ENCODE results near the gene KCNQ5. TPM values are rescaled to one million over a fixed set of nuclear protein-coding genes. Genes with fewer than 3 reads are reported as not detected.
A peak's percentile ranks its signal among the peaks of the same experiment; 100 is the strongest.
"Not testable (repeated sequence)": the region's sequence is repeated elsewhere in the genome, so short reads cannot be mapped to it uniquely, and the experiment has no call there.

The KCNQ5 gene
- total RNA-seq = 1 to 10 TPM in 1 of 4 donors, under 1 TPM in 2, not detected in 1; 0.21 to 1.1 (median 0.59) TPM

DNA sequence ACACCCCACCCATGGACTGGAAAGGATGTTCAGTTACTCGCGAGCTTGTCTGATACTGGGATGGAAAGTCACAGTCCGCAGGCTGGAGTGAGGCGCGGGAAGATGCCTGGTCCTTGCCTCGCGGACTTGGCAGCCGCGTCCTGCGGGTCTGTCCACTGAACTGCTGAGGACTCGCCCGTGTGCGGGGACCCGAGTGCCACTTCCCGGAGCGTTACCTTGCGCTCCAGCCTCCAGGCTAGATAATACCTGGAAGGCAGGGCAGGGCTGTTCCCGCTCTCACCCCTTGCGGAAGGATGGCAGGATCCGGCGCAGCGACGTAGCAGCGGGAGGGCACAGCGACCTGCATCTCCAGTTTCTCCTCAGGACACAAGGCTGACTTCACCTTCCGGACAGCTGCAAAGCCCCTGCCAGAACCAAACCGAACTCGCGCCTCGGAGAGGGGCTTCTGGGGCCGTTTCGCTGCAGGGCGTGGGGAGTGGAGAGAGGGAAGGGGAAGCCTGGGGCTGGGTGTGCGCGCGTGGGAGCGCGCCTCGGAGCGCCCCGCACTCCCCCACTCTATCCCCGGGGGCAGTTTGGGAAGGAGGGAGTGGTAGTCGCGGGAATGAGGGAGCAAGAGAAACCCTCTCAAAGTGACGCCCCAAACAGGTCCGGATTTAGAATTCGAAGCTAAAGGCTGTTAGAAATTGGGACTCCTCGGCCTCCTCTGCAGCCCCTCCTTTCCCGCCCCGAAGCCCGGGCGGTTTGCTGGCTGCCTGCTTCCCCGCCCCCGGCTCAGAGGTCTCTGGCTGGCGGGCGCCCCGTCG lies at the start of gene KCNQ5:
Gene KCNQ5, plus strand, starts transcription at position 774 of the 803 bp plus-strand sequence.
- Histone ChIP-seq H3K27ac (no peak within 1 kb of the TSS), H3K27me3 (peaks cover 0 to 34% of the 10 kb centered on the region in 2 donors), H3K4me1 (peaks cover 0 to 41% (median 21%) of the 10 kb centered on the region in 4 donors), H3K36me3 (no peaks in the 10 kb centered on the region), H3K4me3 (peak within 1 kb of the TSS; percentile 37 to 54 (median 46)), H3K9me3 (no peaks in the 10 kb centered on the region)
- DNase-seq (ENCODE audit: low spot score in 2 of 2) = no peak
- TF ChIP-seq EP300 (IDR thresholded peaks at IDR 0.05) (no peak), POLR2A (IDR thresholded peaks at IDR 0.05) (no peak)
- TF ChIP-seq, protein P1, sequence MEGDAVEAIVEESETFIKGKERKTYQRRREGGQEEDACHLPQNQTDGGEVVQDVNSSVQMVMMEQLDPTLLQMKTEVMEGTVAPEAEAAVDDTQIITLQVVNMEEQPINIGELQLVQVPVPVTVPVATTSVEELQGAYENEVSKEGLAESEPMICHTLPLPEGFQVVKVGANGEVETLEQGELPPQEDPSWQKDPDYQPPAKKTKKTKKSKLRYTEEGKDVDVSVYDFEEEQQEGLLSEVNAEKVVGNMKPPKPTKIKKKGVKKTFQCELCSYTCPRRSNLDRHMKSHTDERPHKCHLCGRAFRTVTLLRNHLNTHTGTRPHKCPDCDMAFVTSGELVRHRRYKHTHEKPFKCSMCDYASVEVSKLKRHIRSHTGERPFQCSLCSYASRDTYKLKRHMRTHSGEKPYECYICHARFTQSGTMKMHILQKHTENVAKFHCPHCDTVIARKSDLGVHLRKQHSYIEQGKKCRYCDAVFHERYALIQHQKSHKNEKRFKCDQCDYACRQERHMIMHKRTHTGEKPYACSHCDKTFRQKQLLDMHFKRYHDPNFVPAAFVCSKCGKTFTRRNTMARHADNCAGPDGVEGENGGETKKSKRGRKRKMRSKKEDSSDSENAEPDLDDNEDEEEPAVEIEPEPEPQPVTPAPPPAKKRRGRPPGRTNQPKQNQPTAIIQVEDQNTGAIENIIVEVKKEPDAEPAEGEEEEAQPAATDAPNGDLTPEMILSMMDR (IDR thresholded peaks at IDR 0.05) = no peak
- 0% methylated on average over 47 to 48 of the region's 58 CpGs for WGBS, 2 donors

DNA sequence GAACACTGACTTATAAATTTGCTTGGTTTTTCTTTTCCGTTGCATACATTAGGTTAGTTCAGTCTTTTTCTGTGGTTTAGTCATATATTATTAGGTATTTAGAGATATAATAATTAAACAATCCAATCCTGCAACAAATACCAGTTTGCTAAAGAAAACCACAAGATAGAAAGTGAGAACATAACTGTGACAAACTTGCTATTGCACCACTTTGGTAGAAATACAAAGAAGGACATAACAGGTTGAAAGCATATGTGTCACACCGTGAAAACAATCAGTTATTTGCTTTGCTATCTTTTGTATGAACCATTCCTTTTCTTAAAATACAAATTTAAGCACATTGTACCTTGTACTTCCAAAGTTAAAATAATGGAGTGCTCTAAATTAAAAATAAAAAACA lies 42.0 kb upstream of the KCNQ5 start:
- no peaks in the 10 kb centered on the region for H3K4me1 ChIP-seq
- no peaks in the 10 kb centered on the region for H3K36me3 ChIP-seq
- TF ChIP-seq POLR2A (IDR thresholded peaks at IDR 0.05) = no peak
- H3K4me3 ChIP-seq = no peak overlapping the region
- DNase-seq (ENCODE audit: low spot score in 2 of 2) = no peak
- no peaks in the 10 kb centered on the region for H3K27me3 ChIP-seq
- no peaks in the 10 kb centered on the region for H3K9me3 ChIP-seq
- 81% methylated on average over 2 of the region's 2 CpGs for WGBS, 2 donors
- H3K27ac ChIP-seq = no peak overlapping the region

DNA sequence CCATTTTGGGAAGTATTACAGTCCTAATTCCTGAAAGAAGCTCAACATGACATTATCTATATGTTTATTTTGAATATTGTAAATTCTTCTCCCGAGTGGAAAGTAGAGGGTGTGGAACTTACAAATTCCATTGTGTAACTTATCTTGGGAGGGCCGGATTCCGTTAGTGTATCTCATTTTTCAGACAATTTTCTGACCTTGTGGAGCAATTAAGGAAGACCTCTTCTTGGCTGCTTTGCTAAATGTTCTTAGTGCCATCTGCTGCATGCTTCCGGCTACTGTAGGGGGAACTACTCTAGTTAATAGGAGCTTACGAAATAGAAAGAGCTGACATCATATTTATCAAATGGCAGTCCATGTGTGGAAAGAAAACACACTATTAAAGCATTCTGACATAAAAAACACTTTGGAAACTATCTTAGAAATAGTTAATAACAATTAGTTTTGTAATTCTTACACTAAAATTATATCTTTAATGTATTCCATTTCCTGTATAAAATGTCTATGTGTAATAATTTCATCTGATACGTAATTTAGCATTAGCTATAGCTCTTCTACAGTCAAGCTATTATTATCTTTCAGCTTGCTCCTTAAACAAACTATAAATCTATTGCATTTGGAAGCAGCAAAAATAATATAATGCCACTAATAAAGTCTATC lies 41.5 kb upstream of the KCNQ5 start:
- DNase-seq (ENCODE audit: low spot score in 2 of 2) = no peak
- no peaks in the 10 kb centered on the region for H3K27me3 ChIP-seq
- no peaks in the 10 kb centered on the region for H3K4me1 ChIP-seq
- no peaks in the 10 kb centered on the region for H3K36me3 ChIP-seq
- H3K27ac ChIP-seq = no peak overlapping the region
- 18% methylated on average over 6 of the region's 6 CpGs for WGBS, 2 donors
- no peaks in the 10 kb centered on the region for H3K9me3 ChIP-seq
- no peak overlapping the region for H3K4me3 ChIP-seq
- TF ChIP-seq EP300 (IDR thresholded peaks at IDR 0.05) = no peak
- TF ChIP-seq, protein P1 (IDR thresholded peaks at IDR 0.05) = peak in 1 of 5 experiments; percentile 13
- TF ChIP-seq POLR2A (IDR thresholded peaks at IDR 0.05) = no peak

DNA sequence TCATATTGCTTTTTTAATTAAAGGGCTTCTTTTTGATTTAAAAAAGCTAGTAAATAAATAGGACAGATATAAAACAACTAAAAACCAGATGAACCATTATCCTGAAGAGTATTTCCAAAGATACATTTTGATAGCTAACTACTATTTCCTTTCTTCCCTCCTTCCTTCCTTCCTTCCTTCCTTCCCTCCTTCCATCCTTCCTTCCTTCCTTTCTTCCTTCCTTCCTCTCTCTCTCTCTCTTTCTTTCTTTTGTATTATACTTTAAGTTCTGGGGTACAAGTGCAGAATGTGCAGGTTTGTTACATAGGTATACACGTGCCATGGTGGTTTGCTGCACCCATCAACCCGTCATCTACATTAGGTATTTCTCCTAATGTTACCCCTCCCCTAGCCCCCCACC lies 40.9 kb upstream of the KCNQ5 start:
- not testable (repeated sequence) for H3K9me3 ChIP-seq; H3K4me1 ChIP-seq; H3K4me3 ChIP-seq; DNase-seq (ENCODE audit: low spot score in 2 of 2); H3K27ac ChIP-seq; H3K27me3 ChIP-seq; H3K36me3 ChIP-seq
- 87 to 90% methylated on average over 2 of the region's 2 CpGs for WGBS, 2 donors

DNA sequence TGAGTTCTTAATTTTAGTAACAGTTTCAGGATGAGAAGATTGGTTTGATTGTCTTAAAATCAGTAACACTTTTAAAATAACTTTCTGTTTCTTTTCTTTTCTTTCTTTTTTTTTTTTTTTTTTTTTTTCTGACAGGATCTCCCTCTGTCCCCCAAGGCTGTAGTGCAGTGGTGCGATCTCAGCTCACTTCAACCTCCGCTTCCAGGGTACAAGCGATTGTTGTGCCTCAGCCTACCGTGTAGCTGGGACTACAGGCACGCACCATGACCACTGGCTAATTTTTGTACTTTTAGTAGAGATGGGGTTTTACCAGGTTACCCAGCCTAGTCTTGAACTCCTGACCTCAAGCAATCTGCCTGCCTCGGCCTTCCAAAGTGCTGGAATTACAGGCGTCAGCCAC lies 33.7 kb upstream of the KCNQ5 start:
- Histone ChIP-seq H3K9me3 (no peaks in the 10 kb centered on the region), H3K27ac (no peak overlapping the region), H3K4me3 (no peak overlapping the region), H3K27me3 (no peaks in the 10 kb centered on the region), H3K36me3 (no peaks in the 10 kb centered on the region), H3K4me1 (peaks cover 0 to 11% (median 0%) of the 10 kb centered on the region in 4 donors)
- WGBS, 2 donors = 87 to 96% methylated on average over 7 of the region's 7 CpGs
- DNase-seq (ENCODE audit: low spot score in 2 of 2) = no peak
- TF ChIP-seq, protein P1 (IDR thresholded peaks at IDR 0.05) = no peak
- TF ChIP-seq EP300 (IDR thresholded peaks at IDR 0.05) (no peak), POLR2A (IDR thresholded peaks at IDR 0.05) (no peak)

DNA sequence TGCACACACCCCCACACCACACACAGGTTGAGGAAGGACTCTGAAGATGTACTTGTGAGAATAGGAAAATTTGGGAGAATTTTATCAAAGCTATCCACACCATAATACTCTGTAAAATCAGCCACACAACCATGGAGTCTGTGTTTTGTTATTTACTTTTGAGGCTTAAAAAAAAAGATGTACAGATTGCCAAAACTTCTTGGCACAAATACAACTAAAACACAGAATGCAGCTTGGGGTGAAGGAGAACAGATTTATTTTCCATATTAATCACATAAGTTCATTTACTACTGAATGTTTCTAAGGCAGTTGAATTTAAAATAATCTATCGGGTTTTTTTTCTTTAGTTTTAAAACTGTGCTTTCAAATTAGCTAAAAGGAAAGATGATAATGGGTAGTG lies 32.8 kb upstream of the KCNQ5 start:
- 42 to 48% methylated on average over 1 of the region's 1 CpG for WGBS, 2 donors
- no peaks in the 10 kb centered on the region for H3K9me3 ChIP-seq
- no peak for DNase-seq (ENCODE audit: low spot score in 2 of 2)
- H3K4me3 ChIP-seq = no peak overlapping the region
- H3K27ac ChIP-seq = no peak overlapping the region
- TF ChIP-seq POLR2A (IDR thresholded peaks at IDR 0.05) (no peak), EP300 (IDR thresholded peaks at IDR 0.05) (no peak)
- TF ChIP-seq, protein P1 (IDR thresholded peaks at IDR 0.05) = no peak
- H3K36me3 ChIP-seq = no peaks in the 10 kb centered on the region
- H3K4me1 ChIP-seq = peaks cover 0 to 11% (median 0%) of the 10 kb centered on the region in 4 donors
- no peaks in the 10 kb centered on the region for H3K27me3 ChIP-seq
